GM12878 (cell line): ENCODE results near the gene SLC16A10. TPM values are rescaled to one million over a fixed set of nuclear protein-coding genes. Genes with fewer than 3 reads are reported as not detected.

Source experiments
- ATAC-seq: fragments of 200-7000 bp; cut with Tn5 transposase; 3 replicates; pipeline ENCODE4 v1.9.1; 2020; ENCODE audit warnings: mild to moderate bottlenecking, moderate library complexity
- BruUV-seq: library from RNA; stranded (reverse); fragments of 400-500 nt; replicated peaks from 2 replicates; lab custom pipeline; 2021; lab: Mats Ljungman, UMichigan
- CTCF ChIA-PET: fragments of 300-600 bp; sonication (Branson Sonifier 250); formaldehyde crosslinking; extraction: SDS; loops from one replicate; lab custom pipeline; 2021; ENCODE audit warnings: inconsistent platforms; lab: Yijun Ruan, JAX
- POLR2A ChIA-PET: fragments of 350-600 bp; formaldehyde crosslinking; extraction: SDS; loops from one replicate; lab custom pipeline; 2021; ENCODE audit warnings: inconsistent platforms; lab: Charles Lee
- RAD21 ChIA-PET: fragments of 300-600 bp; sonication (Branson Sonifier 250); formaldehyde crosslinking; loops from one replicate; lab custom pipeline; 2023; ENCODE audit warnings: antibody characterized with exemption; ENCODE audit not compliant: unreplicated experiment; lab: Charles Lee
- SMC1A ChIA-PET: fragments of 300-600 bp; sonication (Branson Sonifier 250); formaldehyde crosslinking; loops from one replicate; lab custom pipeline; 2023; ENCODE audit not compliant: unreplicated experiment, uncharacterized antibody; lab: Charles Lee
- DNase-seq: peaks from one replicate; pipeline ENCODE4 v3.0.0-alpha.2; 2011; ENCODE audit warnings: low read depth, low spot score
- FAIRE-seq: peaks from 3 replicates; lab custom pipeline; 2011; peaks lifted over from hg19 to GRCh38; lab: Jason Lieb, UNC
- H2AFZ ChIP-seq: 2 replicates; pipeline ENCODE4 v1.6.0; 2011; ENCODE audit warnings: low read depth, low read length, control low read depth; ENCODE audit not compliant: control insufficient read depth
- H3K27ac ChIP-seq: 2 replicates; pipeline ENCODE4 v1.5.1; 2011; ENCODE audit warnings: control low read depth; ENCODE audit not compliant: control insufficient read depth, insufficient read depth
- H3K27me3 ChIP-seq, 2 experiments: replicated peaks in 1 of 2; 2 replicates each; pipeline versions ENCODE4 v1.6.0 to v1.6.1; 2011; ENCODE audit warnings: low read length in 1 of 2; ENCODE audit not compliant: control insufficient read depth in 2 of 2, insufficient read depth in 2 of 2
- H3K36me3 ChIP-seq, 2 experiments: 2 replicates each; pipeline ENCODE4 v1.5.1; 2011; ENCODE audit warnings: low read length in 1 of 2; ENCODE audit not compliant: control insufficient read depth in 2 of 2, insufficient read depth in 2 of 2
- H3K4me1 ChIP-seq: 2 replicates; pipeline ENCODE4 v1.6.1; 2011; ENCODE audit warnings: mild to moderate bottlenecking, low read length, moderate library complexity, mixed read lengths; ENCODE audit not compliant: control insufficient read depth, insufficient read depth
- H3K4me2 ChIP-seq: 2 replicates; pipeline ENCODE4 v1.6.0; 2011; ENCODE audit warnings: control low read depth; ENCODE audit not compliant: control insufficient read depth, insufficient read depth
- H3K4me3 ChIP-seq: fragments of 200-600 bp; sonication (generic); 2 replicates; pipeline ENCODE4 v1.5.1; 2016
- H3K79me2 ChIP-seq: 2 replicates; pipeline ENCODE4 v1.6.0; 2011; ENCODE audit warnings: low read length; ENCODE audit not compliant: control insufficient read depth, insufficient read depth
- H3K9ac ChIP-seq: 2 replicates; pipeline ENCODE4 v1.8.0; 2011; ENCODE audit warnings: low read length, control low read depth, mixed read lengths; ENCODE audit not compliant: control insufficient read depth, insufficient read depth
- H3K9me3 ChIP-seq: replicated peaks from 3 replicates; pipeline ENCODE4 v1.5.1; 2011; ENCODE audit warnings: mild to moderate bottlenecking, low read length; ENCODE audit not compliant: control insufficient read depth, insufficient read depth
- H4K20me1 ChIP-seq: 2 replicates; pipeline ENCODE4 v1.6.0; 2011; ENCODE audit not compliant: control insufficient read depth, insufficient read depth
- CBX5 ChIP-seq: sonication (generic); IDR thresholded peaks from 2 replicates; pipeline ENCODE4 v1.6.1; 2016; ENCODE audit warnings: low read depth, moderate library complexity, mild to moderate bottlenecking, inconsistent platforms
- CHD1 ChIP-seq: IDR thresholded peaks from 2 replicates; pipeline ENCODE4 v1.6.1; 2012; ENCODE audit warnings: low read depth, low read length, improper control_type of control experiment
- CHD4 ChIP-seq: fragments of 200-600 bp; sonication (generic); IDR thresholded peaks from 2 replicates; pipeline ENCODE4 v1.6.1; 2016; ENCODE audit warnings: mild to moderate bottlenecking
- EED ChIP-seq: sonication (generic); IDR thresholded peaks from 2 replicates; pipeline ENCODE4 v1.6.1; 2016; ENCODE audit warnings: antibody characterized with exemption, low read depth
- FOS ChIP-seq: IDR thresholded peaks from 3 replicates; pipeline ENCODE4 v1.6.1; 2011; ENCODE audit warnings: borderline replicate concordance; ENCODE audit not compliant: insufficient read length; ENCODE audit errors: extremely low read depth
- GABPA ChIP-seq: IDR thresholded peaks from 2 replicates; pipeline ENCODE4 v1.6.1; 2014; ENCODE audit warnings: antibody characterized with exemption, low read depth, mild to moderate bottlenecking, inconsistent platforms
- IRF4 ChIP-seq: IDR thresholded peaks from 2 replicates; pipeline ENCODE4 v1.6.1; 2011; ENCODE audit warnings: low read depth, low read length
- NFXL1 ChIP-seq: fragments of 450-650 bp; IDR thresholded peaks from 2 replicates; pipeline ENCODE4 v1.6.1; 2017; ENCODE audit warnings: antibody characterized with exemption, mild to moderate bottlenecking, borderline replicate concordance
- NR2F1 ChIP-seq: fragments of 450-650 bp; conservative IDR thresholded peaks from 2 replicates; pipeline ENCODE4 v1.6.1; 2017; ENCODE audit warnings: mild to moderate bottlenecking
- SMAD5 ChIP-seq: IDR thresholded peaks from 2 replicates; pipeline ENCODE4 v1.6.1; 2016; ENCODE audit warnings: antibody characterized with exemption, low read depth
- SMARCA5 ChIP-seq: fragments of 450-650 bp; IDR thresholded peaks from 2 replicates; pipeline ENCODE4 v1.6.1; 2017; ENCODE audit warnings: mild to moderate bottlenecking
- SP1 ChIP-seq: IDR thresholded peaks from one replicate; pipeline ENCODE4 v1.6.1; 2011; ENCODE audit warnings: low read depth, low read length
- TCF7 ChIP-seq: IDR thresholded peaks from 2 replicates; pipeline ENCODE4 v1.6.1; 2014; ENCODE audit warnings: antibody characterized with exemption, borderline replicate concordance
- USF1 ChIP-seq: IDR thresholded peaks from 2 replicates; pipeline ENCODE4 v1.6.1; 2011; ENCODE audit warnings: borderline replicate concordance, low read depth, mild to moderate bottlenecking, moderate library complexity, mixed read lengths, low read length; ENCODE audit not compliant: insufficient read depth; ENCODE audit errors: extremely low read length
- YBX1 ChIP-seq: fragments of 450-650 bp; IDR thresholded peaks from 2 replicates; pipeline ENCODE4 v1.6.1; 2016; ENCODE audit warnings: antibody characterized with exemption
- ZBTB4 ChIP-seq: fragments of 450-650 bp; formaldehyde crosslinking; IDR thresholded peaks from 2 replicates; pipeline ENCODE4 v1.4.0; 2022; ENCODE audit warnings: mild to moderate bottlenecking, moderate library complexity
- WGBS: methylation state at CpG from one replicate; pipeline ENCODE4 v1.1.6; 2016; ENCODE audit warnings: low lambda C conversion rate; ENCODE audit not compliant: insufficient replicate concordance, insufficient coverage; ENCODE audit errors: missing lambda C conversion rate; 5-methylcytosine and 5-hydroxymethylcytosine counted together
- in situ Hi-C: fragments of 300-500 bp; cut with MboI; formaldehyde crosslinking; loops from 9 replicates; pipeline ENCODE4 v1.14.3; 2018; ENCODE audit warnings: mixed read lengths
- intact Hi-C: fragments of 100-400 bp; cut with micrococcal nuclease; formaldehyde crosslinking; loops from one replicate; pipeline ENCODE4 v1.14.2; 2022; ENCODE audit not compliant: unreplicated experiment
- polyA plus RNA-seq, 11 experiments: library from polyadenylated mRNA; depleted of rRNA in 4 of 11; unstranded in 6 of 11; stranded (reverse) in 5 of 11; fragments of >200 nt; fragmentation: Nextera tagmentation in 4 of 11; fragmentation: Illumina TruSeq in 1 of 11; extraction: Ambion mirVana in 4 of 11; extraction: Trizol in 1 of 11; gene quantifications; 1 replicate in 1 of 11; 2 replicates in 10 of 11; pipeline versions ENCODE4 v1.2.1 to v1.2.3, GENCODE V29; 2011 to 2016; ENCODE audit warnings: inconsistent platforms in 2 of 11, missing spikeins in 2 of 11, low read depth in 1 of 11
- total RNA-seq, 4 experiments: library from RNA; depleted of rRNA in 3 of 4; stranded (reverse); fragments of >200 nt in 3 of 4; fragmentation: Illumina TruSeq in 1 of 4; extraction: Trizol in 1 of 4; gene quantifications; 2 replicates each; pipeline versions ENCODE4 v1.2.1 to v1.2.3, GENCODE V29; 2013 to 2021

The SLC16A10 gene
- total and polyA plus RNA-seq, 10 of the 15 experiments (the other 5 are each of a cell fraction or from before 2014, with no cell fraction given), result 2.3 to 19.0 (median 8.0) TPM

- intact Hi-C loops, result no loop called here
- no peak overlapping the region for H3K9ac ChIP-seq
- no peak overlapping the region for H3K4me2 ChIP-seq
- H4K20me1 ChIP-seq, result no peaks in the 10 kb centered on the region
- RAD21 ChIA-PET, result no interaction called here
- no peak for FAIRE-seq
- CTCF ChIA-PET, result no interaction called here
- peaks cover 6% of the 10 kb centered on the region for H3K4me1 ChIP-seq
- BruUV-seq, result no TSS peak
- H3K79me2 ChIP-seq, result no peaks in the 10 kb centered on the region
- POLR2A ChIA-PET, result no interaction called here
- H3K27me3 ChIP-seq, result no peaks in the 10 kb centered on the region
- H3K9me3 ChIP-seq, result no peaks in the 10 kb centered on the region
- TF ChIP-seq SMAD5 (no peak), NFXL1 (no peak), GABPA (no peak), CHD4 (no peak), CHD1 (no peak), USF1 (no peak)
- TF ChIP-seq, all 136 proteins: peak for 0
- in situ Hi-C loops, result no loop called here
- ATAC-seq, result no peak
- WGBS, result 62% methylated on average over 4 of the region's 4 CpGs
- Histone ChIP-seq H2AFZ (no peak overlapping the region), H3K4me3 (no peak overlapping the region), H3K36me3 (no peaks in the 10 kb centered on the region), H3K27ac (no peak overlapping the region)
- SMC1A ChIA-PET, result no interaction called here
- no peak for DNase-seq
Measured at GRCh38 chr6:111124406-111124805, 37.1 kb downstream of the SLC16A10 start.

- intact Hi-C loops, result no loop called here
- no peaks in the 10 kb centered on the region; a peak in 1 of 4 replicates for H3K27me3 ChIP-seq
- H3K9ac ChIP-seq, result no peak overlapping the region
- SMC1A ChIA-PET, result interaction anchor here (0.6 to 1.7 kb wide), 2 partner anchors 81 to 1458 kb away, joined by 3 read pairs; no protein-coding TSS in a partner anchor
- H3K4me2 ChIP-seq, result no peak overlapping the region
- H3K9me3 ChIP-seq, result no peaks in the 10 kb centered on the region
- in situ Hi-C loops, result no loop called here
- no peaks in the 10 kb centered on the region for H3K4me1 ChIP-seq
- H3K36me3 ChIP-seq, result no peaks in the 10 kb centered on the region
- H3K4me3 ChIP-seq, result no peak overlapping the region
- DNase-seq, result no peak
- POLR2A ChIA-PET, result no interaction called here
- CTCF ChIA-PET, result interaction anchor here (0.6 kb wide), 1 partner anchor 10 kb away, joined by 3 read pairs; no protein-coding TSS in a partner anchor
- H2AFZ ChIP-seq, result no peak overlapping the region
- no peaks in the 10 kb centered on the region for H3K79me2 ChIP-seq
- no peaks in the 10 kb centered on the region for H4K20me1 ChIP-seq
- H3K27ac ChIP-seq, result no peak overlapping the region
- no TSS peak for BruUV-seq
- RAD21 ChIA-PET, result no interaction called here
- 61% methylated on average over 1 of the region's 1 CpG for WGBS
- ATAC-seq, result no peak
- no peak for FAIRE-seq
- TF ChIP-seq EED (no peak), SMAD5 (no peak), YBX1 (no peak), FOS (no peak), NR2F1 (no peak), SMARCA5 (no peak), TCF7 (no peak), ZBTB4 (no peak), IRF4 (no peak), CBX5 (no peak), SP1 (no peak)
Measured at GRCh38 chr6:111129013-111129412, 41.7 kb downstream of the SLC16A10 start.
